GM12878 (cell line): ENCODE measurements around the gene GIMD1. TPM values are rescaled to one million over a fixed set of nuclear protein-coding genes. Genes with fewer than 3 reads are reported as not detected.

Source experiments
- ATAC-seq: fragments of 200-7000 bp; cut with Tn5 transposase; 3 replicates; pipeline ENCODE4 v1.9.1; 2020; ENCODE audit warnings: mild to moderate bottlenecking, moderate library complexity
- BruUV-seq: library from RNA; stranded (reverse); fragments of 400-500 nt; replicated peaks from 2 replicates; lab custom pipeline; 2021; lab: Mats Ljungman, UMichigan
- CTCF ChIA-PET: fragments of 300-600 bp; sonication (Branson Sonifier 250); formaldehyde crosslinking; extraction: SDS; loops from one replicate; lab custom pipeline; 2021; ENCODE audit warnings: inconsistent platforms; lab: Yijun Ruan, JAX
- POLR2A ChIA-PET: fragments of 350-600 bp; formaldehyde crosslinking; extraction: SDS; loops from one replicate; lab custom pipeline; 2021; ENCODE audit warnings: inconsistent platforms; lab: Charles Lee
- RAD21 ChIA-PET: fragments of 300-600 bp; sonication (Branson Sonifier 250); formaldehyde crosslinking; loops from one replicate; lab custom pipeline; 2023; ENCODE audit warnings: antibody characterized with exemption; ENCODE audit not compliant: unreplicated experiment; lab: Charles Lee
- SMC1A ChIA-PET: fragments of 300-600 bp; sonication (Branson Sonifier 250); formaldehyde crosslinking; loops from one replicate; lab custom pipeline; 2023; ENCODE audit not compliant: unreplicated experiment, uncharacterized antibody; lab: Charles Lee
- DNase-seq: peaks from one replicate; pipeline ENCODE4 v3.0.0-alpha.2; 2011; ENCODE audit warnings: low read depth, low spot score
- FAIRE-seq: peaks from 3 replicates; lab custom pipeline; 2011; peaks lifted over from hg19 to GRCh38; lab: Jason Lieb, UNC
- H2AFZ ChIP-seq: 2 replicates; pipeline ENCODE4 v1.6.0; 2011; ENCODE audit warnings: low read depth, low read length, control low read depth; ENCODE audit not compliant: control insufficient read depth
- H3K27ac ChIP-seq: 2 replicates; pipeline ENCODE4 v1.5.1; 2011; ENCODE audit warnings: control low read depth; ENCODE audit not compliant: control insufficient read depth, insufficient read depth
- H3K27me3 ChIP-seq, 2 experiments: replicated peaks in 1 of 2; 2 replicates each; pipeline versions ENCODE4 v1.6.0 to v1.6.1; 2011; ENCODE audit warnings: low read length in 1 of 2; ENCODE audit not compliant: control insufficient read depth in 2 of 2, insufficient read depth in 2 of 2
- H3K36me3 ChIP-seq, 2 experiments: 2 replicates each; pipeline ENCODE4 v1.5.1; 2011; ENCODE audit warnings: low read length in 1 of 2; ENCODE audit not compliant: control insufficient read depth in 2 of 2, insufficient read depth in 2 of 2
- H3K4me1 ChIP-seq: 2 replicates; pipeline ENCODE4 v1.6.1; 2011; ENCODE audit warnings: mild to moderate bottlenecking, low read length, moderate library complexity, mixed read lengths; ENCODE audit not compliant: control insufficient read depth, insufficient read depth
- H3K4me2 ChIP-seq: 2 replicates; pipeline ENCODE4 v1.6.0; 2011; ENCODE audit warnings: control low read depth; ENCODE audit not compliant: control insufficient read depth, insufficient read depth
- H3K4me3 ChIP-seq: fragments of 200-600 bp; sonication (generic); 2 replicates; pipeline ENCODE4 v1.5.1; 2016
- H3K79me2 ChIP-seq: 2 replicates; pipeline ENCODE4 v1.6.0; 2011; ENCODE audit warnings: low read length; ENCODE audit not compliant: control insufficient read depth, insufficient read depth
- H3K9ac ChIP-seq: 2 replicates; pipeline ENCODE4 v1.8.0; 2011; ENCODE audit warnings: low read length, control low read depth, mixed read lengths; ENCODE audit not compliant: control insufficient read depth, insufficient read depth
- H3K9me3 ChIP-seq: replicated peaks from 3 replicates; pipeline ENCODE4 v1.5.1; 2011; ENCODE audit warnings: mild to moderate bottlenecking, low read length; ENCODE audit not compliant: control insufficient read depth, insufficient read depth
- H4K20me1 ChIP-seq: 2 replicates; pipeline ENCODE4 v1.6.0; 2011; ENCODE audit not compliant: control insufficient read depth, insufficient read depth
- CREM ChIP-seq: IDR thresholded peaks from 2 replicates; pipeline ENCODE4 v1.6.1; 2014; ENCODE audit warnings: antibody characterized with exemption, low read depth
- IKZF2 ChIP-seq, 2 experiments: fragments of 450-650 bp; IDR thresholded peaks; 2 replicates each; pipeline ENCODE4 v1.6.1; 2017; ENCODE audit warnings: mild to moderate bottlenecking in 2 of 2, moderate library complexity in 2 of 2
- MTA2 ChIP-seq: fragments of 450-650 bp; IDR thresholded peaks from 2 replicates; pipeline ENCODE4 v1.6.1; 2016; ENCODE audit warnings: low read depth, mild to moderate bottlenecking, moderate library complexity
- NRF1 ChIP-seq: conservative IDR thresholded peaks from 2 replicates; pipeline ENCODE4 v1.6.1; 2011; ENCODE audit warnings: mild to moderate bottlenecking, low read depth, low read length, improper control_type of control experiment
- POLR2AphosphoS2 ChIP-seq: IDR thresholded peaks from 2 replicates; pipeline ENCODE4 v1.6.1; 2011; ENCODE audit warnings: low read depth, mild to moderate bottlenecking, low read length, improper control_type of control experiment, moderate library complexity
- RAD51 ChIP-seq: fragments of 450-650 bp; IDR thresholded peaks from 2 replicates; pipeline ENCODE4 v1.6.1; 2016; ENCODE audit warnings: moderate library complexity, mild to moderate bottlenecking, inconsistent platforms
- TAF1 ChIP-seq: IDR thresholded peaks from 2 replicates; pipeline ENCODE4 v1.6.1; 2011; ENCODE audit warnings: mild to moderate bottlenecking, low read depth, low read length, borderline replicate concordance
- TBL1XR1 ChIP-seq: IDR thresholded peaks from 2 replicates; pipeline ENCODE4 v1.6.1; 2012; ENCODE audit warnings: low read depth, low read length, improper control_type of control experiment
- in situ Hi-C: fragments of 300-500 bp; cut with MboI; formaldehyde crosslinking; loops from 9 replicates; pipeline ENCODE4 v1.14.3; 2018; ENCODE audit warnings: mixed read lengths
- intact Hi-C: fragments of 100-400 bp; cut with micrococcal nuclease; formaldehyde crosslinking; loops from one replicate; pipeline ENCODE4 v1.14.2; 2022; ENCODE audit not compliant: unreplicated experiment
- polyA plus RNA-seq, 11 experiments: library from polyadenylated mRNA; depleted of rRNA in 4 of 11; unstranded in 6 of 11; stranded (reverse) in 5 of 11; fragments of >200 nt; fragmentation: Nextera tagmentation in 4 of 11; fragmentation: Illumina TruSeq in 1 of 11; extraction: Ambion mirVana in 4 of 11; extraction: Trizol in 1 of 11; gene quantifications; 1 replicate in 1 of 11; 2 replicates in 10 of 11; pipeline versions ENCODE4 v1.2.1 to v1.2.3, GENCODE V29; 2011 to 2016; ENCODE audit warnings: inconsistent platforms in 2 of 11, missing spikeins in 2 of 11, low read depth in 1 of 11
- total RNA-seq, 4 experiments: library from RNA; depleted of rRNA in 3 of 4; stranded (reverse); fragments of >200 nt in 3 of 4; fragmentation: Illumina TruSeq in 1 of 4; extraction: Trizol in 1 of 4; gene quantifications; 2 replicates each; pipeline versions ENCODE4 v1.2.1 to v1.2.3, GENCODE V29; 2013 to 2021
- TF ChIP-seq, protein P1 (sequence below): fragments of 450-650 bp; IDR thresholded peaks from 2 replicates; pipeline ENCODE4 v1.6.1; 2017; ENCODE audit warnings: antibody characterized with exemption, mild to moderate bottlenecking, moderate library complexity
- TF ChIP-seq, protein P2 (sequence below): fragments of 450-650 bp; IDR thresholded peaks from 2 replicates; pipeline ENCODE4 v1.6.1; 2017; ENCODE audit warnings: mild to moderate bottlenecking
- TF ChIP-seq, protein P3 (sequence below): fragments of 450-650 bp; IDR thresholded peaks from 2 replicates; pipeline ENCODE4 v1.6.1; 2018; ENCODE audit warnings: mild to moderate bottlenecking, low read depth, moderate library complexity; ENCODE audit not compliant: partially characterized antibody

The GIMD1 gene
- total and polyA plus RNA-seq, 10 of the 15 experiments (the other 5 are each of a cell fraction or from before 2014, with no cell fraction given) = 0.14 TPM; not detected in 9

DNA sequence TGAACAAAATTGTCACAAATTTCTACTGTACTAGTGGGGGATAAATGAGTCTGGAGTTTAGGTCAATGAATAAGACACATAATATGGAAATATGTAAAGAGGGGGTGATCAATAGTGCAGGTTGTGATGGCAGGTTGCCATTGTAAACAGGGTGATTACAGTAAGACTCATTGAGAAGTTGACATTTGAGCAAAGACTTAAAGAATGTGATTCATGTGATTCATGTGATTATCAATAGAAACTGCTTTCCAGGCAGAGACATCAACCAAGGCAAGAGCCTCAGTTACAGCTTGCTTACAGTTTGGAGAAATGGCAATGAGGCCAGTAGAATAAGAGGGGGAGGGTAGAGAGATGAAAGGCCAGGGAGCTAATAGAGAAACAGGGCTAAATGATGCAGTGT, 45.8 kb upstream of the GIMD1 start:
- Histone ChIP-seq H4K20me1 (no peaks in the 10 kb centered on the region), H3K4me1 (no peaks in the 10 kb centered on the region), H3K27me3 (no peaks in the 10 kb centered on the region), H3K79me2 (no peaks in the 10 kb centered on the region), H3K9ac (no peak overlapping the region), H3K4me3 (no peak overlapping the region), H3K27ac (no peak overlapping the region), H2AFZ (no peak overlapping the region), H3K4me2 (no peak overlapping the region), H3K36me3 (no peaks in the 10 kb centered on the region), H3K9me3 (no peaks in the 10 kb centered on the region)
- FAIRE-seq (no peak), DNase-seq (no peak), ATAC-seq (no peak)
- intact Hi-C loops (no loop called here), in situ Hi-C loops (no loop called here)
- ChIA-PET RAD21 (no interaction called here), POLR2A (no interaction called here), SMC1A (no interaction called here), CTCF (interaction anchor here (0.6 kb wide), 1 partner anchor 69 kb away, joined by 3 read pairs; no protein-coding TSS in a partner anchor)
- TF ChIP-seq MTA2 (no peak), TBL1XR1 (no peak), RAD51 (no peak), TAF1 (no peak), NRF1 (no peak), CREM (no peak), IKZF2 (IDR thresholded peaks at IDR 0.05) (no peak), POLR2AphosphoS2 (no peak)
- TF ChIP-seq, protein P1, sequence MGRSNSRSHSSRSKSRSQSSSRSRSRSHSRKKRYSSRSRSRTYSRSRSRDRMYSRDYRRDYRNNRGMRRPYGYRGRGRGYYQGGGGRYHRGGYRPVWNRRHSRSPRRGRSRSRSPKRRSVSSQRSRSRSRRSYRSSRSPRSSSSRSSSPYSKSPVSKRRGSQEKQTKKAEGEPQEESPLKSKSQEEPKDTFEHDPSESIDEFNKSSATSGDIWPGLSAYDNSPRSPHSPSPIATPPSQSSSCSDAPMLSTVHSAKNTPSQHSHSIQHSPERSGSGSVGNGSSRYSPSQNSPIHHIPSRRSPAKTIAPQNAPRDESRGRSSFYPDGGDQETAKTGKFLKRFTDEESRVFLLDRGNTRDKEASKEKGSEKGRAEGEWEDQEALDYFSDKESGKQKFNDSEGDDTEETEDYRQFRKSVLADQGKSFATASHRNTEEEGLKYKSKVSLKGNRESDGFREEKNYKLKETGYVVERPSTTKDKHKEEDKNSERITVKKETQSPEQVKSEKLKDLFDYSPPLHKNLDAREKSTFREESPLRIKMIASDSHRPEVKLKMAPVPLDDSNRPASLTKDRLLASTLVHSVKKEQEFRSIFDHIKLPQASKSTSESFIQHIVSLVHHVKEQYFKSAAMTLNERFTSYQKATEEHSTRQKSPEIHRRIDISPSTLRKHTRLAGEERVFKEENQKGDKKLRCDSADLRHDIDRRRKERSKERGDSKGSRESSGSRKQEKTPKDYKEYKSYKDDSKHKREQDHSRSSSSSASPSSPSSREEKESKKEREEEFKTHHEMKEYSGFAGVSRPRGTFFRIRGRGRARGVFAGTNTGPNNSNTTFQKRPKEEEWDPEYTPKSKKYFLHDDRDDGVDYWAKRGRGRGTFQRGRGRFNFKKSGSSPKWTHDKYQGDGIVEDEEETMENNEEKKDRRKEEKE = no peak
- TF ChIP-seq, protein P2, sequence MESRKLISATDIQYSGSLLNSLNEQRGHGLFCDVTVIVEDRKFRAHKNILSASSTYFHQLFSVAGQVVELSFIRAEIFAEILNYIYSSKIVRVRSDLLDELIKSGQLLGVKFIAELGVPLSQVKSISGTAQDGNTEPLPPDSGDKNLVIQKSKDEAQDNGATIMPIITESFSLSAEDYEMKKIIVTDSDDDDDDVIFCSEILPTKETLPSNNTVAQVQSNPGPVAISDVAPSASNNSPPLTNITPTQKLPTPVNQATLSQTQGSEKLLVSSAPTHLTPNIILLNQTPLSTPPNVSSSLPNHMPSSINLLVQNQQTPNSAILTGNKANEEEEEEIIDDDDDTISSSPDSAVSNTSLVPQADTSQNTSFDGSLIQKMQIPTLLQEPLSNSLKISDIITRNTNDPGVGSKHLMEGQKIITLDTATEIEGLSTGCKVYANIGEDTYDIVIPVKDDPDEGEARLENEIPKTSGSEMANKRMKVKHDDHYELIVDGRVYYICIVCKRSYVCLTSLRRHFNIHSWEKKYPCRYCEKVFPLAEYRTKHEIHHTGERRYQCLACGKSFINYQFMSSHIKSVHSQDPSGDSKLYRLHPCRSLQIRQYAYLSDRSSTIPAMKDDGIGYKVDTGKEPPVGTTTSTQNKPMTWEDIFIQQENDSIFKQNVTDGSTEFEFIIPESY = no peak
- TF ChIP-seq, protein P3, sequence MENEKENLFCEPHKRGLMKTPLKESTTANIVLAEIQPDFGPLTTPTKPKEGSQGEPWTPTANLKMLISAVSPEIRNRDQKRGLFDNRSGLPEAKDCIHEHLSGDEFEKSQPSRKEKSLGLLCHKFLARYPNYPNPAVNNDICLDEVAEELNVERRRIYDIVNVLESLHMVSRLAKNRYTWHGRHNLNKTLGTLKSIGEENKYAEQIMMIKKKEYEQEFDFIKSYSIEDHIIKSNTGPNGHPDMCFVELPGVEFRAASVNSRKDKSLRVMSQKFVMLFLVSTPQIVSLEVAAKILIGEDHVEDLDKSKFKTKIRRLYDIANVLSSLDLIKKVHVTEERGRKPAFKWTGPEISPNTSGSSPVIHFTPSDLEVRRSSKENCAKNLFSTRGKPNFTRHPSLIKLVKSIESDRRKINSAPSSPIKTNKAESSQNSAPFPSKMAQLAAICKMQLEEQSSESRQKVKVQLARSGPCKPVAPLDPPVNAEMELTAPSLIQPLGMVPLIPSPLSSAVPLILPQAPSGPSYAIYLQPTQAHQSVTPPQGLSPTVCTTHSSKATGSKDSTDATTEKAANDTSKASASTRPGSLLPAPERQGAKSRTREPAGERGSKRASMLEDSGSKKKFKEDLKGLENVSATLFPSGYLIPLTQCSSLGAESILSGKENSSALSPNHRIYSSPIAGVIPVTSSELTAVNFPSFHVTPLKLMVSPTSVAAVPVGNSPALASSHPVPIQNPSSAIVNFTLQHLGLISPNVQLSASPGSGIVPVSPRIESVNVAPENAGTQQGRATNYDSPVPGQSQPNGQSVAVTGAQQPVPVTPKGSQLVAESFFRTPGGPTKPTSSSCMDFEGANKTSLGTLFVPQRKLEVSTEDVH = no peak
- no TSS peak for BruUV-seq
